Astrocyte (in vitro differentiated cells and primary cell): Measurements from ENCODE around the gene CDK17. TPM values are rescaled to one million over a fixed set of nuclear protein-coding genes. Genes with fewer than 3 reads are reported as not detected.

ENCODE experiments used
- DNase-seq: peaks from one replicate; pipeline ENCODE4 v3.0.0-alpha.2; 2010; ENCODE audit warnings: low read depth
- FAIRE-seq: peaks from 2 replicates; lab custom pipeline; 2011; peaks lifted over from hg19 to GRCh38; lab: Jason Lieb, UNC
- H2AFZ ChIP-seq: 2 replicates; pipeline ENCODE4 v1.6.0; 2012; ENCODE audit warnings: low read depth, low read length, inconsistent platforms
- H3K27ac ChIP-seq: 2 replicates; pipeline ENCODE4 v1.5.1; 2011; ENCODE audit warnings: low read depth, low read length, inconsistent platforms
- H3K27me3 ChIP-seq: 2 replicates; pipeline ENCODE4 v1.6.0; 2011; ENCODE audit warnings: low read length, inconsistent platforms; ENCODE audit not compliant: insufficient read depth
- H3K36me3 ChIP-seq: 2 replicates; pipeline ENCODE4 v1.5.1; 2011; ENCODE audit warnings: low read length, inconsistent platforms; ENCODE audit not compliant: insufficient read depth
- H3K4me1 ChIP-seq: 2 replicates; pipeline ENCODE4 v1.5.1; 2011; ENCODE audit warnings: low read length, inconsistent platforms; ENCODE audit not compliant: insufficient read depth
- H3K4me2 ChIP-seq: 2 replicates; pipeline ENCODE4 v1.6.0; 2012; ENCODE audit warnings: low read length, inconsistent platforms
- H3K4me3 ChIP-seq: 2 replicates; pipeline ENCODE4 v1.5.1; 2011; ENCODE audit warnings: low read depth, mild to moderate bottlenecking, low read length, inconsistent platforms; ENCODE audit not compliant: insufficient read depth
- H3K79me2 ChIP-seq: 2 replicates; pipeline ENCODE4 v1.6.0; 2012; ENCODE audit warnings: mild to moderate bottlenecking, low read length, inconsistent platforms; ENCODE audit not compliant: insufficient read depth
- H3K9ac ChIP-seq: 2 replicates; pipeline ENCODE4 v1.6.0; 2012; ENCODE audit warnings: mild to moderate bottlenecking, low read length, inconsistent platforms
- H3K9me3 ChIP-seq: 2 replicates; pipeline ENCODE4 v1.5.1; 2012; ENCODE audit warnings: low read depth, mild to moderate bottlenecking, low read length, inconsistent platforms; ENCODE audit not compliant: insufficient read depth
- H4K20me1 ChIP-seq: 2 replicates; pipeline ENCODE4 v1.6.0; 2012; ENCODE audit warnings: low read length, inconsistent platforms; ENCODE audit not compliant: insufficient read depth
- H3K27ac Mint-ChIP-seq: one replicate; pipeline ENCODE4 v1.8.0; 2021; ENCODE audit warnings: mild to moderate bottlenecking, mixed read lengths; ENCODE audit not compliant: unreplicated experiment
- H3K27me3 Mint-ChIP-seq: one replicate; pipeline ENCODE4 v1.8.0; 2021; ENCODE audit warnings: low read depth, mixed read lengths; ENCODE audit not compliant: unreplicated experiment
- H3K36me3 Mint-ChIP-seq: one replicate; pipeline ENCODE4 v1.8.0; 2021; ENCODE audit warnings: low read depth, mixed read lengths; ENCODE audit not compliant: unreplicated experiment
- H3K4me1 Mint-ChIP-seq: one replicate; pipeline ENCODE4 v1.8.0; 2021; ENCODE audit warnings: low read depth, mixed read lengths; ENCODE audit not compliant: unreplicated experiment
- H3K4me3 Mint-ChIP-seq: one replicate; pipeline ENCODE4 v1.8.0; 2021; ENCODE audit warnings: mild to moderate bottlenecking, moderate library complexity, mixed read lengths; ENCODE audit not compliant: unreplicated experiment
- H3K9me3 Mint-ChIP-seq: one replicate; pipeline ENCODE4 v1.8.0; 2021; ENCODE audit warnings: mild to moderate bottlenecking, mixed read lengths; ENCODE audit not compliant: unreplicated experiment
- CTCF ChIP-seq: IDR thresholded peaks from 2 replicates; pipeline ENCODE4 v1.5.1; 2011; ENCODE audit warnings: low read depth, mild to moderate bottlenecking, inconsistent platforms, low read length, moderate library complexity; ENCODE audit not compliant: insufficient read depth
- EZH2 ChIP-seq: IDR thresholded peaks from 2 replicates; pipeline ENCODE4 v1.6.1; 2012; ENCODE audit warnings: mild to moderate bottlenecking, low read length, inconsistent platforms; ENCODE audit not compliant: insufficient read depth
- total RNA-seq: library from RNA; stranded (reverse); gene quantifications from 2 replicates; pipeline ENCODE4 v1.2.1, GENCODE V29; 2021

The CDK17 gene
- total RNA-seq, 1 donor from 2014 or later, result 64.2 TPM

- Mint-ChIP-seq H3K27ac (peak overlapping the region; percentile 50), H3K36me3 (peaks cover 5% of the 10 kb centered on the region), H3K9me3 (no peaks in the 10 kb centered on the region), H3K4me3 (no peak overlapping the region), H3K4me1 (peaks cover 14% of the 10 kb centered on the region), H3K27me3 (no peaks in the 10 kb centered on the region)
- no peak overlapping the region for H3K27ac ChIP-seq
- H3K79me2 ChIP-seq, result peaks cover 99% of the 10 kb centered on the region
- TF ChIP-seq EZH2 (no peak), CTCF (no peak)
- DNase-seq, result no peak
- H3K4me1 ChIP-seq, result peaks cover 17% of the 10 kb centered on the region
- peaks cover 86% of the 10 kb centered on the region for H4K20me1 ChIP-seq
- no peak overlapping the region for H3K4me2 ChIP-seq
- H3K9me3 ChIP-seq, result no peaks in the 10 kb centered on the region
- H3K4me3 ChIP-seq, result no peak overlapping the region
- H2AFZ ChIP-seq, result no peak overlapping the region
- peaks cover 4% of the 10 kb centered on the region for H3K36me3 ChIP-seq
- H3K9ac ChIP-seq, result no peak overlapping the region
- FAIRE-seq, result no peak
- no peaks in the 10 kb centered on the region for H3K27me3 ChIP-seq
Observed at GRCh38 chr12:96387981-96388380, 12.3 kb downstream of the CDK17 start.

GRCh38 chr12:96386794-96387193 lies 13.4 kb downstream of the CDK17 start:
- Histone ChIP-seq H4K20me1 (peaks cover 87% of the 10 kb centered on the region), H3K27ac (no peak overlapping the region), H3K9me3 (no peaks in the 10 kb centered on the region), H3K36me3 (peaks cover under 1% of the 10 kb centered on the region), H3K9ac (no peak overlapping the region), H3K4me2 (no peak overlapping the region), H2AFZ (no peak overlapping the region), H3K79me2 (peaks cover 99% of the 10 kb centered on the region), H3K4me1 (peaks cover 9% of the 10 kb centered on the region), H3K27me3 (no peaks in the 10 kb centered on the region), H3K4me3 (no peak overlapping the region)
- H3K4me3 Mint-ChIP-seq, result no peak overlapping the region
- no peak overlapping the region for H3K27ac Mint-ChIP-seq
- DNase-seq (no peak), FAIRE-seq (no peak)
- H3K27me3 Mint-ChIP-seq, result no peaks in the 10 kb centered on the region
- H3K9me3 Mint-ChIP-seq, result no peaks in the 10 kb centered on the region
- H3K36me3 Mint-ChIP-seq, result peaks cover 8% of the 10 kb centered on the region
- TF ChIP-seq CTCF (no peak), EZH2 (no peak)
- H3K4me1 Mint-ChIP-seq, result peaks cover 13% of the 10 kb centered on the region

GRCh38 chr12:96383991-96384390 lies 16.2 kb downstream of the CDK17 start:
- H3K27me3 Mint-ChIP-seq, result no peaks in the 10 kb centered on the region
- H3K4me3 Mint-ChIP-seq, result peak overlapping the region; percentile 14

More at GRCh38 chr12:96383991-96384390, 16.2 kb downstream of the CDK17 start:
- no peak overlapping the region for H2AFZ ChIP-seq
- Mint-ChIP-seq H3K36me3 (peaks cover 10% of the 10 kb centered on the region), H3K27ac (peak overlapping the region; percentile 11), H3K4me1 (peaks cover 13% of the 10 kb centered on the region), H3K9me3 (no peaks in the 10 kb centered on the region)
- DNase-seq (peak; percentile 87), FAIRE-seq (peak; percentile 49)
- no peaks in the 10 kb centered on the region for H3K9me3 ChIP-seq
- peak overlapping the region; percentile 33 for H3K27ac ChIP-seq
- H3K27me3 ChIP-seq, result no peaks in the 10 kb centered on the region
- H3K36me3 ChIP-seq, result no peaks in the 10 kb centered on the region
- peaks cover 9% of the 10 kb centered on the region for H3K4me1 ChIP-seq
- H4K20me1 ChIP-seq, result peaks cover 86% of the 10 kb centered on the region
- no peak overlapping the region for H3K4me3 ChIP-seq
- H3K79me2 ChIP-seq, result peaks cover 99% of the 10 kb centered on the region
- no peak for TF ChIP-seq EZH2
- no peak for TF ChIP-seq CTCF
- peak overlapping the region; percentile 70 for H3K4me2 ChIP-seq
- H3K9ac ChIP-seq, result peak overlapping the region; percentile 18
